ENCODE results near the gene NOX3. TPM values are rescaled to one million over a fixed set of nuclear protein-coding genes. Genes with fewer than 3 reads are reported as not detected.

NOX3 gene
- total RNA-seq, 3 donors from 2014 or later (not counting 1 experiment from before 2014, with no cell fraction given), result not detected

DNA sequence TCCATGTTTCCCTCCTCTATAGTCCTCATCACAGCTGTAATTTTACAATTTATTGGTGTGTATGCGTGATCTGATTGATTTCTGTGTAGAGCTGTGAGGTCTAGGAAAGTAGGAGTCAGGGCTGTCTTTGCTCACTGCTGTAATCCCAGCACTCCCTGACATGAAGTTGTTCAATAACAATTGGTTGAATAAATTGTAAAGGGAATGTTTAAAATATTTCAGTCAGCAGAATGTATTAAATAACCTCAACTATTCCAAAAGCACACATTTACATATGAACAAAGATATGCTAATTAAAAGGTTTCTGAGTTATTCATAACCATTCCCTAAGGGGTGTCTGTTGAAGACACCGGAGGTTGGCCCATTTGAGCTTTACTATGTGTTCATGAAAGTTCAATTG is 31.5 kb downstream of the NOX3 start:
- Histone ChIP-seq H3K27ac (ENCODE audit: low read length) (no peak overlapping the region), H3K4me1 (ENCODE audit: control insufficient read depth, insufficient read depth, low read length) (no peaks in the 10 kb centered on the region), H3K4me3 (ENCODE audit: low read length) (no peak overlapping the region), H3K36me3 (ENCODE audit: control insufficient read depth, insufficient read depth, low read length) (no peaks in the 10 kb centered on the region), H3K27me3 (ENCODE audit: control insufficient read depth, insufficient read depth, low read length) (no peaks in the 10 kb centered on the region), H3K9me3 (ENCODE audit: control insufficient read depth, insufficient read depth, low read length) (no peaks in the 10 kb centered on the region)
- Mint-ChIP-seq H3K9me3 (no peaks in the 10 kb centered on the region), H3K36me3 (no peaks in the 10 kb centered on the region), H3K27ac (no peak overlapping the region), H3K4me3 (no peak overlapping the region), H3K27me3 (ENCODE audit: low read depth in 2 of 2) (peaks cover 0 to 7% of the 10 kb centered on the region in 2 donors), H3K4me1 (peaks cover under 1 to 7% of the 10 kb centered on the region in 2 donors)
- DNase-seq (no peak), ATAC-seq (no peak)
- intact Hi-C loops (cut with micrococcal nuclease), result no loop called here
- TF ChIP-seq, protein P1, sequence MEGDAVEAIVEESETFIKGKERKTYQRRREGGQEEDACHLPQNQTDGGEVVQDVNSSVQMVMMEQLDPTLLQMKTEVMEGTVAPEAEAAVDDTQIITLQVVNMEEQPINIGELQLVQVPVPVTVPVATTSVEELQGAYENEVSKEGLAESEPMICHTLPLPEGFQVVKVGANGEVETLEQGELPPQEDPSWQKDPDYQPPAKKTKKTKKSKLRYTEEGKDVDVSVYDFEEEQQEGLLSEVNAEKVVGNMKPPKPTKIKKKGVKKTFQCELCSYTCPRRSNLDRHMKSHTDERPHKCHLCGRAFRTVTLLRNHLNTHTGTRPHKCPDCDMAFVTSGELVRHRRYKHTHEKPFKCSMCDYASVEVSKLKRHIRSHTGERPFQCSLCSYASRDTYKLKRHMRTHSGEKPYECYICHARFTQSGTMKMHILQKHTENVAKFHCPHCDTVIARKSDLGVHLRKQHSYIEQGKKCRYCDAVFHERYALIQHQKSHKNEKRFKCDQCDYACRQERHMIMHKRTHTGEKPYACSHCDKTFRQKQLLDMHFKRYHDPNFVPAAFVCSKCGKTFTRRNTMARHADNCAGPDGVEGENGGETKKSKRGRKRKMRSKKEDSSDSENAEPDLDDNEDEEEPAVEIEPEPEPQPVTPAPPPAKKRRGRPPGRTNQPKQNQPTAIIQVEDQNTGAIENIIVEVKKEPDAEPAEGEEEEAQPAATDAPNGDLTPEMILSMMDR (IDR thresholded peaks at IDR 0.05), result no peak
- 90% methylated on average over 1 of the region's 2 CpGs for WGBS (ENCODE audit: insufficient coverage)

- DNase-seq (no peak), ATAC-seq (no peak)
- Mint-ChIP-seq H3K4me3 (no peak overlapping the region), H3K9me3 (no peaks in the 10 kb centered on the region), H3K27me3 (ENCODE audit: low read depth in 2 of 2) (peaks cover 0 to 7% of the 10 kb centered on the region in 2 donors), H3K4me1 (peaks cover 16 to 22% of the 10 kb centered on the region in 2 donors), H3K36me3 (no peaks in the 10 kb centered on the region), H3K27ac (no peak overlapping the region)
- no peak overlapping the region for H3K27ac ChIP-seq (ENCODE audit: low read length)
- TF ChIP-seq, protein P1 (IDR thresholded peaks at IDR 0.05), result no peak
- intact Hi-C loops (cut with micrococcal nuclease), result no loop called here
- 96% methylated on average over 10 of the region's 10 CpGs for WGBS (ENCODE audit: insufficient coverage)
- H3K36me3 ChIP-seq (ENCODE audit: control insufficient read depth, insufficient read depth, low read length), result no peaks in the 10 kb centered on the region
- no peak overlapping the region for H3K4me3 ChIP-seq (ENCODE audit: low read length)
- peaks cover 7% of the 10 kb centered on the region for H3K4me1 ChIP-seq (ENCODE audit: control insufficient read depth, insufficient read depth, low read length)
- H3K27me3 ChIP-seq (ENCODE audit: control insufficient read depth, insufficient read depth, low read length), result no peaks in the 10 kb centered on the region
- no peaks in the 10 kb centered on the region for H3K9me3 ChIP-seq (ENCODE audit: control insufficient read depth, insufficient read depth, low read length)
These were observed 33.0 kb downstream of the NOX3 start for GRCh38 chr6:155422635-155423034.

DNA sequence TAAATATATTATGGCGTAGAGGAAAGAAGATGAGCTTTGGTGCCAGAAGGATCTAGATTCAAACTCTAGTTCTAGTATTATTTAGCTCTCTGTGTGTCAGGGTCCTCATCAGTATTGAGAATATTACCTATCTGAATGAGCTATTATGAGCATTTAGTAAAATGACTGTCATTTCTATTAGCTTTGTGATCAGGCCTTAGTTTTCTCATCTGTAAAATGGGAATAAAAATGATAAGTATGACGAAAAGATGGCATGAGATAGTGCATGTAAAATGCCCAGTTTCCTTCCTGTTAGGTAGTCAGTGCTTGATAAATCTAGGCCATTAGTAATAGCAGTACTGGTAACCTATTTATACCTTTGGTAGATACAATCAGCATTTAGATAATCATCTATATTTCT is 35.1 kb downstream of the NOX3 start:
- ATAC-seq, result no peak
- no peaks in the 10 kb centered on the region for H3K27me3 ChIP-seq (ENCODE audit: control insufficient read depth, insufficient read depth, low read length)
- H3K4me1 ChIP-seq (ENCODE audit: control insufficient read depth, insufficient read depth, low read length), result peaks cover 12% of the 10 kb centered on the region
- peaks cover 0 to 7% of the 10 kb centered on the region in 2 donors for H3K27me3 Mint-ChIP-seq (ENCODE audit: low read depth in 2 of 2)
- H3K27ac Mint-ChIP-seq, result no peak overlapping the region
- no peak for DNase-seq
- H3K4me3 Mint-ChIP-seq, result no peak overlapping the region
- peaks cover 21 to 26% of the 10 kb centered on the region in 2 donors for H3K4me1 Mint-ChIP-seq
- H3K36me3 ChIP-seq (ENCODE audit: control insufficient read depth, insufficient read depth, low read length), result no peaks in the 10 kb centered on the region
- H3K9me3 Mint-ChIP-seq, result no peaks in the 10 kb centered on the region
- no peaks in the 10 kb centered on the region for H3K36me3 Mint-ChIP-seq
- no peak overlapping the region for H3K4me3 ChIP-seq (ENCODE audit: low read length)
- H3K9me3 ChIP-seq (ENCODE audit: control insufficient read depth, insufficient read depth, low read length), result no peaks in the 10 kb centered on the region
- no peak overlapping the region for H3K27ac ChIP-seq (ENCODE audit: low read length)
- TF ChIP-seq, protein P1 (IDR thresholded peaks at IDR 0.05), result no peak
- WGBS (ENCODE audit: insufficient coverage), result 83% methylated on average over 2 of the region's 2 CpGs
- intact Hi-C loops (cut with micrococcal nuclease), result no loop called here

DNA sequence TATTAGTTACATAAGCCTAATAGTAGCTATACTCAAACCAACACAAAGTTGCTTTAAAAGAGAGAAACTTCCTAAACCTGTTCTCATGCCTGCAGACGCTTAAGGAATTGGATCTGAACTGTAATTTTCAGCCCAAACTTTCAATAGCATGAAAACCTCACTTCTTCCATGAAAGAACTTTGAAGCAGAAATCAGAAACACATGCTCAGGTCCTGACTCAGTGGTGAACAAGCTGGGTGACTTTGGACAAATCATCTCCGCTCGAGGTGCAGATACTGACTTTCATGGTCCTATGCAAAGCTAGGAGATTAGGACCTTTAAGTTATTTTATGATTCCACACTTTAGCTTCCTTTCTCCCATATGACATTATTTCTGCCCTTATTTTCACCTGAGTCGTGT is 36.5 kb downstream of the NOX3 start:
- 98% methylated on average over 3 of the region's 4 CpGs for WGBS (ENCODE audit: insufficient coverage)
- intact Hi-C loops (cut with micrococcal nuclease), result no loop called here
- Histone ChIP-seq H3K4me1 (ENCODE audit: control insufficient read depth, insufficient read depth, low read length) (peaks cover 12% of the 10 kb centered on the region), H3K27ac (ENCODE audit: low read length) (no peak overlapping the region), H3K9me3 (ENCODE audit: control insufficient read depth, insufficient read depth, low read length) (no peaks in the 10 kb centered on the region), H3K4me3 (ENCODE audit: low read length) (no peak overlapping the region), H3K27me3 (ENCODE audit: control insufficient read depth, insufficient read depth, low read length) (no peaks in the 10 kb centered on the region), H3K36me3 (ENCODE audit: control insufficient read depth, insufficient read depth, low read length) (no peaks in the 10 kb centered on the region)
- Mint-ChIP-seq H3K27me3 (ENCODE audit: low read depth in 2 of 2) (peaks cover 0 to 5% of the 10 kb centered on the region in 2 donors), H3K9me3 (no peaks in the 10 kb centered on the region), H3K27ac (peak overlapping the region; percentile 88 to 90), H3K4me1 (peaks cover 21 to 26% of the 10 kb centered on the region in 2 donors), H3K36me3 (no peaks in the 10 kb centered on the region), H3K4me3 (peak overlapping the region; percentile 81)
- ATAC-seq, result no peak
- TF ChIP-seq, protein P1 (IDR thresholded peaks at IDR 0.05), result no peak
- no peak for DNase-seq
